Measurements from ENCODE around the gene MICU2. TPM values are rescaled to one million over a fixed set of nuclear protein-coding genes. Genes with fewer than 3 reads are reported as not detected.

Gene MICU2
- total and polyA plus RNA-seq, 2 experiments from 2014 or later, result 51.0 to 122 TPM

- H3K36me3 ChIP-seq (ENCODE audit: insufficient read depth), result no peaks in the 10 kb centered on the region
- no peaks in the 10 kb centered on the region for H3F3A ChIP-seq (replicated peaks; ENCODE audit: low read depth)
- H2AFZ ChIP-seq, result no peak overlapping the region
- peaks cover 4% of the 10 kb centered on the region for H3K27me3 Mint-ChIP-seq (ENCODE audit: insufficient read depth, low read depth, poor library complexity)
- H3K27ac Mint-ChIP-seq, result no peak overlapping the region
- H3K27me3 ChIP-seq (ENCODE audit: insufficient read depth), result no peaks in the 10 kb centered on the region
- H3K79me2 ChIP-seq (replicated peaks; ENCODE audit: insufficient read depth), result peaks cover 18% of the 10 kb centered on the region
- peaks cover 3% of the 10 kb centered on the region; the same call in 2 of the 3 replicates for H3K4me1 Mint-ChIP-seq
- no peaks in the 10 kb centered on the region for H3K4me1 ChIP-seq (ENCODE audit: insufficient read depth)
- no peak overlapping the region for H3K4me2 ChIP-seq
- no peak for TF ChIP-seq ZNF462 (CRISPR knock-in tag; IDR thresholded peaks at IDR 0.05)
- no peak for TF ChIP-seq EZH2phosphoT487 (IDR thresholded peaks at IDR 0.05; ENCODE audit: unreplicated experiment)
- TF ChIP-seq JUNB (IDR thresholded peaks at IDR 0.05; ENCODE audit: unreplicated experiment), result no peak
- TF ChIP-seq EZH2 (IDR thresholded peaks at IDR 0.05; ENCODE audit: low read depth, unreplicated experiment), result no peak
- TF ChIP-seq ZNF331 (CRISPR knock-in tag; IDR thresholded peaks at IDR 0.05; ENCODE audit: low read depth), result no peak
- no peak for DNase-seq (ENCODE audit: low spot score)
- no peak overlapping the region for H3K4me3 Mint-ChIP-seq
- H4K20me1 ChIP-seq (replicated peaks; ENCODE audit: insufficient read depth), result peaks cover 5% of the 10 kb centered on the region; the same call in 1 of the 2 replicates
- H3K36me3 Mint-ChIP-seq (ENCODE audit: low read depth), result peaks cover 12% of the 10 kb centered on the region; the same call in 2 of the 3 replicates
- no peak overlapping the region for H3K4me3 ChIP-seq
- no peak overlapping the region for H3K27ac ChIP-seq (ENCODE audit: low read depth)
- no peak for ATAC-seq
- H3K9me3 Mint-ChIP-seq, result no peaks in the 10 kb centered on the region
- no peaks in the 10 kb centered on the region for H3K9me2 ChIP-seq (ENCODE audit: insufficient read depth)
Measured at GRCh38 chr13:21541980-21542379, 62.0 kb downstream of the MICU2 start.

- TF ChIP-seq CTCF (conservative IDR thresholded peaks at IDR 0.05; ENCODE audit: low read depth in 2 of 2) (no peak), STAT1 (IDR thresholded peaks at IDR 0.05; ENCODE audit: unreplicated experiment) (no peak), ETS1 (IDR thresholded peaks at IDR 0.05) (no peak), JUNB (IDR thresholded peaks at IDR 0.05; ENCODE audit: unreplicated experiment) (no peak), REST (IDR thresholded peaks at IDR 0.05; ENCODE audit: unreplicated experiment) (no peak)
- no peaks in the 10 kb centered on the region for H3K36me3 ChIP-seq (ENCODE audit: insufficient read depth)
- Mint-ChIP-seq H3K27ac (no peak overlapping the region), H3K4me3 (no peak overlapping the region), H3K36me3 (ENCODE audit: low read depth) (peaks cover 12% of the 10 kb centered on the region; the same call in 2 of the 3 replicates), H3K4me1 (peaks cover 3% of the 10 kb centered on the region; the same call in 2 of the 3 replicates), H3K27me3 (ENCODE audit: insufficient read depth, low read depth, poor library complexity) (peaks cover 4% of the 10 kb centered on the region), H3K9me3 (no peaks in the 10 kb centered on the region)
- H4K20me1 ChIP-seq (replicated peaks; ENCODE audit: insufficient read depth), result peaks cover 5% of the 10 kb centered on the region; the same call in 1 of the 2 replicates
- H3K79me2 ChIP-seq (replicated peaks; ENCODE audit: insufficient read depth), result peaks cover 18% of the 10 kb centered on the region
- H3K27me3 ChIP-seq (ENCODE audit: insufficient read depth), result no peaks in the 10 kb centered on the region
- no peak overlapping the region for H3K4me2 ChIP-seq
- no peaks in the 10 kb centered on the region for H3K4me1 ChIP-seq (ENCODE audit: insufficient read depth)
- no peaks in the 10 kb centered on the region for H3K9me2 ChIP-seq (ENCODE audit: insufficient read depth)
- no peak for ATAC-seq
- H3K4me3 ChIP-seq, result no peak overlapping the region
- no peak for DNase-seq (ENCODE audit: low spot score)
- H2AFZ ChIP-seq, result no peak overlapping the region
- H3F3A ChIP-seq (replicated peaks; ENCODE audit: low read depth), result no peaks in the 10 kb centered on the region
- no peak overlapping the region for H3K27ac ChIP-seq (ENCODE audit: low read depth)
Measured at GRCh38 chr13:21541271-21541670, 62.7 kb downstream of the MICU2 start.

Data from GM23338 (cell line).